ENCODE measurements around the gene CPNE9.
A peak's percentile ranks its signal among the peaks of the same experiment; 100 is the strongest.

CPNE9 gene

DNA sequence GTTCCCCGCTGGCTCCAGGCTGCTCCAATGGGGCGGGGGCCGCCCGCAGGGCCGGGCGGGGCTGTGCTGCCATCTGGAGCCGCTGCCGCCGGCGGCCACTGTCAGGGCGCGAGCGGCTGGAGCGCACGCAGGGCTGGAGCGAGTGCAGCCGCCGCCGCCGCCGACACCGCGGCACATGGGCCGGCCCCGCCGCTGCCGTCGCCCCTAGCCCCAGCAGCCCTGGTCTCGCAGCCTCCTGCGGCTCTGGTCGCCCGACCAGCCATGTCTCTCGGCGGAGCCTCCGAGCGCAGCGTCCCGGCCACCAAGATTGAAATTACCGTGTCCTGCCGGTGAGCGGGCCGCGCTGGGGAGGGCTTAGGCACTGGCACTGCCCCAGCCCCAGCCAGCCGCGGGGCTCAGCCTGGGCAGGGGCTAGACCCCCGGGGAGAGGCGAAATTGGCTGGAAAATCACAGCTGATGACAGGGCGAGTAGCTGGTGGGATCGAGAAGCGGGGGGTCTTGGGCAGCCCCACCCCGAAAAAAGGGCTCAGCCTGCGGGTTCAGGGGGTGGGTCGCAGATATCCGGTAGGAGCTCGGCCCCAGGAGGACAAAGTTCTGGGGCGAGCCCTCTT is at the start of gene CPNE9:
CPNE9 (plus strand) TSS at position 98 of the 611 bp plus-strand sequence; CDS start at position 262, 164 bp downstream.
- Histone ChIP-seq H3K27ac (ENCODE audit: low read depth, low read length) (no peak within 1 kb of the TSS), H3K9me3 (ENCODE audit: control insufficient read depth, insufficient read depth, low read length) (no peaks in the 10 kb centered on the region), H3K9ac (ENCODE audit: low read depth, low read length) (no peak within 1 kb of the TSS), H3K4me1 (ENCODE audit: control insufficient read depth, insufficient read depth, low read length) (no peaks in the 10 kb centered on the region), H3K27me3 (ENCODE audit: control insufficient read depth, insufficient read depth, low read length) (peaks cover 23% of the 10 kb centered on the region), H3K36me3 (ENCODE audit: control insufficient read depth, insufficient read depth, low read length) (peaks cover 11% of the 10 kb centered on the region), H3K4me3 (ENCODE audit: low read depth, low read length) (peak within 1 kb of the TSS; percentile 69)

DNA sequence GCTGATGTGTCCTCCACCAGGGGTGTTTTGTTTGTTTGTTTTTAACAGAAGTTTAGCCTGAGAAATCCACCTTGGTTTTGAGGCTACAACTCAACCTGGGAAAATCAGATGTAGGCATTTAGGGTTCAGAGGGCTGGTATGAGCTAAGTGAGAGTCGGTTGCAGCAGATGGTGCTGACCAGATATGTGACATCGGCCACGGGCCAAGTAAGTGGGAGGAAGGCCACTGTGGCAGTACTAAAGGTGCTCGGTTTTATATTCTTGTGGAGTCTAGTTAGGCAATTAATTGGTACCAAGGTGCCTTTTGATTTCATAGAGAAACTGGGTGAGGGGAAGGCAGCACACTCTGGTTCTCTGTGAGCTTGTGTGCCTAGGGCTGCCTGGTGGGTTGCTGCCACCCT is 43.8 kb upstream of the CPNE9 start:
- no peak overlapping the region for H3K9ac ChIP-seq (ENCODE audit: low read depth, low read length)
- H3K27me3 ChIP-seq (ENCODE audit: control insufficient read depth, insufficient read depth, low read length): no peaks in the 10 kb centered on the region
- H3K9me3 ChIP-seq (ENCODE audit: control insufficient read depth, insufficient read depth, low read length): no peaks in the 10 kb centered on the region
- no peaks in the 10 kb centered on the region for H3K4me1 ChIP-seq (ENCODE audit: control insufficient read depth, insufficient read depth, low read length)
- H3K27ac ChIP-seq (ENCODE audit: low read depth, low read length): no peak overlapping the region
- peaks cover 66% of the 10 kb centered on the region for H3K36me3 ChIP-seq (ENCODE audit: control insufficient read depth, insufficient read depth, low read length)
- no peak overlapping the region for H3K4me3 ChIP-seq (ENCODE audit: low read depth, low read length)

- H3K4me1 ChIP-seq (ENCODE audit: control insufficient read depth, insufficient read depth, low read length): no peaks in the 10 kb centered on the region
- no peak overlapping the region for H3K27ac ChIP-seq (ENCODE audit: low read depth, low read length)
- H3K36me3 ChIP-seq (ENCODE audit: control insufficient read depth, insufficient read depth, low read length): peaks cover 58% of the 10 kb centered on the region
- H3K4me3 ChIP-seq (ENCODE audit: low read depth, low read length): no peak overlapping the region
- H3K27me3 ChIP-seq (ENCODE audit: control insufficient read depth, insufficient read depth, low read length): no peaks in the 10 kb centered on the region
- H3K9ac ChIP-seq (ENCODE audit: low read depth, low read length): no peak overlapping the region
- H3K9me3 ChIP-seq (ENCODE audit: control insufficient read depth, insufficient read depth, low read length): no peaks in the 10 kb centered on the region
Observed at GRCh38 chr3:9660972-9661371, 42.7 kb upstream of the CPNE9 start.

GRCh38 chr3:9664119-9664751 is 39.4 kb upstream of the CPNE9 start:
- no peak overlapping the region for H3K4me3 ChIP-seq (ENCODE audit: low read depth, low read length)
- H3K9ac ChIP-seq (ENCODE audit: low read depth, low read length): no peak overlapping the region
- H3K27me3 ChIP-seq (ENCODE audit: control insufficient read depth, insufficient read depth, low read length): no peaks in the 10 kb centered on the region
- H3K9me3 ChIP-seq (ENCODE audit: control insufficient read depth, insufficient read depth, low read length): no peaks in the 10 kb centered on the region
- peaks cover 63% of the 10 kb centered on the region for H3K36me3 ChIP-seq (ENCODE audit: control insufficient read depth, insufficient read depth, low read length)
- H3K27ac ChIP-seq (ENCODE audit: low read depth, low read length): no peak overlapping the region
- H3K4me1 ChIP-seq (ENCODE audit: control insufficient read depth, insufficient read depth, low read length): no peaks in the 10 kb centered on the region

DNA sequence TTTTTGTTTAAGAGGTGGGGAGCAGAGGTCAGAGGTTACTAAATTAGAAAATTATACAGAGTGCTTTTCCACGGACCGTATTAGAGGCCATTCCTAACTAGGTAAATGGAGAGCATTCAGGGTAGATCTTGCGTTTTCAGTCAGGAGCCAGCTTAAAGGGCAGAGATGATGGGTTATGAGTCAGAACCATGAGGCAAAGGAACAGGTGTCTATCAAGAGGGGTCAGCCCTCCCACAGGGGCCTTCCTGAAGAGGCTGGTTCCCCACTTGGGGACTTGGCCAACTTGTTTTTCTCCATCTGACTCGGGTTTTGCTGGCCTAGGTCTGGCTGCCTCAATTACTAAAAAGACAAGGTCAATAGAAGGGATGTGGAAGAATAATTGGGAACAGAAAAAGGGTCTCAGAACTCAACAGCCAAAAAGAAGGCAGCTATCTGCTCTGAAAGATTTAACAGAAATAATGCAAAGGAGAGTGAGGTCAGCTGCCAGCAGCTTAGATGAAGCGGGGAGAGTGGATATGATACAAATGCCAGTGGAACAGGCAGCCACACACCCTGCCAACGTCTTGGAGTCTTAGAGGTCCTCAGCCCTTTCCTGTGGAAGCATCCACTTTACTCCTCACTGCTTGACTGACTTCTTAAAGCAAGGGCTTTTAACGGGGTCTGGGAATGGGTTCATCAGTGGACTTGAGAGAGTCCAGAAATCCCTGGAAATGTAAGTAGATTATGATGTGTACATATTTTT is 36.8 kb upstream of the CPNE9 start:
- Histone ChIP-seq H3K36me3 (ENCODE audit: control insufficient read depth, insufficient read depth, low read length) (peaks cover 76% of the 10 kb centered on the region), H3K9ac (ENCODE audit: low read depth, low read length) (no peak overlapping the region), H3K27me3 (ENCODE audit: control insufficient read depth, insufficient read depth, low read length) (no peaks in the 10 kb centered on the region), H3K27ac (ENCODE audit: low read depth, low read length) (no peak overlapping the region), H3K9me3 (ENCODE audit: control insufficient read depth, insufficient read depth, low read length) (no peaks in the 10 kb centered on the region), H3K4me3 (ENCODE audit: low read depth, low read length) (no peak overlapping the region), H3K4me1 (ENCODE audit: control insufficient read depth, insufficient read depth, low read length) (no peaks in the 10 kb centered on the region)

- H3K36me3 ChIP-seq (ENCODE audit: control insufficient read depth, insufficient read depth, low read length): peaks cover 82% of the 10 kb centered on the region
- no peaks in the 10 kb centered on the region for H3K4me1 ChIP-seq (ENCODE audit: control insufficient read depth, insufficient read depth, low read length)
- no peaks in the 10 kb centered on the region for H3K27me3 ChIP-seq (ENCODE audit: control insufficient read depth, insufficient read depth, low read length)
Observed at GRCh38 chr3:9669277-9669676, 34.4 kb upstream of the CPNE9 start.

DNA sequence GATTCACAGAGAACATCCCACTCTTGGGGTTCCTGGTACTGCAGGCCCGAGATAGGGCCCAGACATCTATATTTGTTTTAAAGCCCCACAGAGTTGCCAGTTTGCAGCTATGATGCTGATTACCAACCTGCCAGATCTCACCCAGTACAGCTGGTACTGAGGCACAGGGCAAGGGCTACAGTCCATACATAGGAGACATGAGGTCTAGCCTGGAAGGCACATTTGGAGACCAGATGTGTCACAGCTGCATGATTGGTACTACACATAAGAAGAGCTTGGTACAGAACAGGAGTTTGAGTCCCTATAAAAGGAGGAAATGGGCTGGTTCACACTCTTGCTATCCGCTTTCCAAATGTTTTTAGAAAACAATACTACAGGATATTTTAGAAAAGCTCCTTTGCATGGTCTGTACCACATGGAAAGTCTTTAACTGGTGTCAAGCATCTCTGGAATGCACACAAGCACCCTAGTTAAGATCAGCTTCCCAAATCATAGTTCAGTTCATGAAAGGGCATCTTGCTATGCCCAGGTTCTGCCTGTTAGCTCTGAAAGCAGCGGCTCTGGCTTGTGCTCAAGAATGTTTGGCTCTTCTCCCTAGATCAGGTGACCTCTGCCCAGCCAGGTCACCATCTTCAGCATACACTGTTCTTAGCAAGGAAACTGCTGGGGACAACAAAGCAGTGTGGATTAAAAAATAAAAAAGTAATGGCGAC is 33.8 kb upstream of the CPNE9 start:
- H3K4me1 ChIP-seq (ENCODE audit: control insufficient read depth, insufficient read depth, low read length): no peaks in the 10 kb centered on the region
- H3K4me3 ChIP-seq (ENCODE audit: low read depth, low read length): no peak overlapping the region
- H3K27ac ChIP-seq (ENCODE audit: low read depth, low read length): no peak overlapping the region
- H3K9ac ChIP-seq (ENCODE audit: low read depth, low read length): no peak overlapping the region
- H3K27me3 ChIP-seq (ENCODE audit: control insufficient read depth, insufficient read depth, low read length): no peaks in the 10 kb centered on the region
- peaks cover 83% of the 10 kb centered on the region for H3K36me3 ChIP-seq (ENCODE audit: control insufficient read depth, insufficient read depth, low read length)
- no peaks in the 10 kb centered on the region for H3K9me3 ChIP-seq (ENCODE audit: control insufficient read depth, insufficient read depth, low read length)

More at GRCh38 chr3:9669277-9669676, 34.4 kb upstream of the CPNE9 start:
- no peaks in the 10 kb centered on the region for H3K9me3 ChIP-seq (ENCODE audit: control insufficient read depth, insufficient read depth, low read length)
- H3K9ac ChIP-seq (ENCODE audit: low read depth, low read length): no peak overlapping the region
- H3K27ac ChIP-seq (ENCODE audit: low read depth, low read length): no peak overlapping the region
- no peak overlapping the region for H3K4me3 ChIP-seq (ENCODE audit: low read depth, low read length)

- no peaks in the 10 kb centered on the region for H3K27me3 ChIP-seq (ENCODE audit: control insufficient read depth, insufficient read depth, low read length)
Observed at GRCh38 chr3:9673082-9673481, 30.6 kb upstream of the CPNE9 start.

GRCh38 chr3:9673752-9674151 is 29.9 kb upstream of the CPNE9 start:
- Histone ChIP-seq H3K27me3 (ENCODE audit: control insufficient read depth, insufficient read depth, low read length) (no peaks in the 10 kb centered on the region), H3K4me3 (ENCODE audit: low read depth, low read length) (no peak overlapping the region), H3K36me3 (ENCODE audit: control insufficient read depth, insufficient read depth, low read length) (peaks cover 95% of the 10 kb centered on the region), H3K9me3 (ENCODE audit: control insufficient read depth, insufficient read depth, low read length) (no peaks in the 10 kb centered on the region), H3K4me1 (ENCODE audit: control insufficient read depth, insufficient read depth, low read length) (no peaks in the 10 kb centered on the region), H3K9ac (ENCODE audit: low read depth, low read length) (no peak overlapping the region), H3K27ac (ENCODE audit: low read depth, low read length) (no peak overlapping the region)

More at GRCh38 chr3:9673082-9673481, 30.6 kb upstream of the CPNE9 start:
- Histone ChIP-seq H3K9ac (ENCODE audit: low read depth, low read length) (no peak overlapping the region), H3K9me3 (ENCODE audit: control insufficient read depth, insufficient read depth, low read length) (no peaks in the 10 kb centered on the region), H3K4me1 (ENCODE audit: control insufficient read depth, insufficient read depth, low read length) (no peaks in the 10 kb centered on the region), H3K27ac (ENCODE audit: low read depth, low read length) (no peak overlapping the region), H3K4me3 (ENCODE audit: low read depth, low read length) (no peak overlapping the region), H3K36me3 (ENCODE audit: control insufficient read depth, insufficient read depth, low read length) (peaks cover 95% of the 10 kb centered on the region)

- H3K36me3 ChIP-seq (ENCODE audit: control insufficient read depth, insufficient read depth, low read length): peaks cover 92% of the 10 kb centered on the region
- H3K4me3 ChIP-seq (ENCODE audit: low read depth, low read length): no peak overlapping the region
- H3K4me1 ChIP-seq (ENCODE audit: control insufficient read depth, insufficient read depth, low read length): no peaks in the 10 kb centered on the region
- no peak overlapping the region for H3K9ac ChIP-seq (ENCODE audit: low read depth, low read length)
- H3K9me3 ChIP-seq (ENCODE audit: control insufficient read depth, insufficient read depth, low read length): no peaks in the 10 kb centered on the region
- H3K27me3 ChIP-seq (ENCODE audit: control insufficient read depth, insufficient read depth, low read length): no peaks in the 10 kb centered on the region
- no peak overlapping the region for H3K27ac ChIP-seq (ENCODE audit: low read depth, low read length)
Observed at GRCh38 chr3:9675736-9676290, 27.8 kb upstream of the CPNE9 start.

All from HUES48 (cell line).